ENCODE data around the gene TANGO6.
"Not testable (repeated sequence)": the region's sequence is repeated elsewhere in the genome, so short reads cannot be mapped to it uniquely, and the experiment has no call there.

The TANGO6 gene

DNA sequence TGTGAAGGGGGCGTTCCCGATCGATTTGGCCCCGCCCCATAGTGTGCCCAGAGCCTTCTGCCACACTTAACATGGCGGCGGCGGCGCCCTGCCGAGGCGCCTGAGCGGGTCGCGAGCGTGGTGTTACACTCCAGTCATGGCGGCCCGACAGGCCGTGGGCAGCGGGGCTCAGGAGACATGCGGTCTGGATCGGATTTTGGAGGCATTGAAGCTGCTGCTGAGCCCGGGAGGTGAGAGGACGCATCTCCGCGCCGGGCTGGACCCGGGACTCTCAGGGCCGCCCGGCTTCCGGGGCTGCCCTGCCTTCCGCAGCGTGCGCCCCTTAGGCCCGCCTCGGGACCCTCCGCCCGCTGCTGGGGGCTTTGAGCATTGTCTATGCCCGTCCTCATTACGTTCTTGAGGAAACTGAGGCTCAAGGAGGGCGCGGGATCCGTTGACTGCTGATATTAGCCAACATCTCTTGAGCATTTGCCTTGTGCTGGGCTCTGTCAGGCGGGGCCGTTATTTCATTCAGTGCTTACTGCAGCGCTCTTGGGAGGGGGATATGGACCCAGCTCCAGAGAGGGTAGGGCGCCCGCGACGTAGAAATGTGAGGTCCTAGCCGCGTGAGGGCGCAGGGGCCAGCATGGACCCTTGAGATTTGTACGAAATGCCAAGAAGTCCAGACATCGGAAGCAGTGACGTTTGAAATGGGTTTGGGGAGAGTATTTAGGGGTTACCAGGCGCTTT lies at the start of gene TANGO6:
TANGO6 (plus strand) TSS at position 50 of the 729 bp plus-strand sequence; CDS start at position 137, 87 bp downstream.
- DNase-seq: peak; percentile 73

GRCh38 chr16:68798398-68798797 lies 44.9 kb upstream of the TANGO6 start:
- no peak for DNase-seq

DNA sequence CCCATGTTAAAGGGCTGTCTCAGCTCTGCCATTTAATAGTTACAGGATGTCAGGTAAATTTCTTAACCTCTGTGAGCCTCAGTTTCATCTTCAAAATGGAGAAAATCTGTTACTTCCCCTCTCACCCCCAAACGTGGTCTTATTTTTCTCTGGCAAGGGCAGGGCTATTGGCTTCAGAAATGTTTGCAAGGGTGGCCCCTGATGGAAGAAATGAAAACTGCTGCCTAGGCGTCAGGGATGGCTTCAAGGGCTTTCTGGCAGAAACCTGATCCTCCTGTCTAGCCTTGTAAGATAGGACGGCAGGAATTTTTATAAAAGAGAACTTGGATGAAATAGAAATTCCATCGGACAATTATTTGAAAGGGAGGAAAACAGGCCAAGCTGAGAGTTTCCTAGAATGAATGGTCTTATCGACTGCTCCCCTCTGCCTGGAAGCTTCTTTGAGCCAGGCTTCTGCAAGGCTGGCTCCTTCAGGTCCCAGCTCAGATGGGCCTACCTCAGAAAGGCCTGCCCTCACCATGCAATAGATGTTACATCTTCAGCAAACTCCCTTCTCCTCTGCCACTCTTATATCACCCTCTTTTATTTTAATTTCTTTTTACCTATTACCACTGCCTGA lies 43.0 kb upstream of the TANGO6 start:
- peak; percentile 71 for DNase-seq

DNA sequence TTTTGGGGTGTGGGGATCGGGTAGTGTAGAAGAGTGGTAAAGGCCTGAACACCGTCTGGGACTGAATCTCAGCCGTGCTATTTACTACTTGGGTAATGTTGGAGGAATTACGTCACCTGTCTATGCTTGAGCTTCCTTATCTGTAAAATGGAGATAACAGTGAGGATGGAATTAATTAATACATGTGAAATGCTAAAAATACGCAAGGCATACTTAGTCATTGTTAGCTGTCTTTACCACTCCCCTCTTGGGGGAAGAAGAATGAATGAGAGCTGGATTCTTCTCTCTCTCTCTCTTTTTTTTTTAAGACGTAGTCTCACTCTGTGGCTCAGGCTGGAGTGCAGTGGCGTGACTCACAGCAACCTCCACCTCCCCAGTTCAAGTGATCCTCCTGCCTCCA lies 41.1 kb upstream of the TANGO6 start:
- DNase-seq: peak; percentile 57

DNA sequence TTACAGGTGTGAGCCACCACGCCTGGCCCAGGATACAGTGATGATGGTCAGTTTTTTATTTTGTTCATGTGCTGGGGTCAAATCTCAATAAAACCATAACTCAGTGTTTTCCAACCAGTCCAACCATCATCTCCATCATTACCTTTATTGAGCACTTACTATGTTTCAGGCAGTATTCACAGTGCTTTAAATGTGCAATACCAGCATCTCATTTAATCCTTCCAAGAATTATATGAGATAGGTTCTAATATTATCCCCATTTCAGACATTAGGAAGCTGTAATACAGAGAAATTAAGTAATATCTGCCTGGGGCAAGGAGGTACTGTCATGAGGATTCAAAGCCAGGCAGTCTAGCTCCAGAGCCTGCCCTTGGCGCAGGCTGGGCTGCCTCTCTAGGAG lies 36.9 kb upstream of the TANGO6 start:
- no peak for DNase-seq

DNA sequence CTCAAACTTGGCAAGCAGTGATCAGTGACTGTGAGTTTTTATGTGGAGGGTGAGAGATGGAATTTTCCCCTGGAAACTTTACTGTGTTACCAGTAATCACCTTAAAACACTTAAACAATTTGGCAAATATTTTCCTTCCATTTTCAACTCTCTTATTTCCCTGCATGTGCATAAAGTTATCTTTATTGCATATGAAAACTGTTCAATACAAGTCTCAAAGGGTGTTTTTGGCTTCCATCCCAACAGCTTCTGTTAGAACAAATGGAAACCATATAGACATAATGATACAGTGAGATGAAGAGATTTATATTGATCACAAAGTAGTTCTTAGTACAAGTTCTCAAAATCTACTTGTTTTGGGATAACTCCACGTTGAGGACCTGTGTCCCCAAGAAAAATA lies 36.4 kb upstream of the TANGO6 start:
- no peak for DNase-seq

DNA sequence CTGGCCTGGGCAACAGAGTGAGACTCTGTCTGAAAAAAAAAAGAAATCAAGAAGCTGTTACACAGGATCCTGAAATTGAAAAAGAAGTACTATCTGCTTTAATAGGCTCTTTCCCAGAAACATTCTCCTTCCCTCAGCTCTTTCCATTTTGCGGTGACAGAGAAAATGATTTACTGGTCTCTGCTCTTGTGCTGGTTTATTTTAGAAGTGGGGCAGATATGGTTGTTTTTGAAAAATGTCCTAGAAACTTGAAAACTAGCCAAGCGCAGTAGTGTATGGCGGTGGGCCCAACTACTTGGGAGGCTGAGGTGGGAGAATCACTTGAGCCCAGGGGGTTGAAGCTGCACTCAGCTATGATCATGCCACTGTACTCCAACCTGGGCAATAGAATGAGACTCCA lies 28.8 kb upstream of the TANGO6 start:
- DNase-seq: no peak

- peak; percentile 72 for DNase-seq
Measured at GRCh38 chr16:68823401-68824135, 19.8 kb upstream of the TANGO6 start.

DNA sequence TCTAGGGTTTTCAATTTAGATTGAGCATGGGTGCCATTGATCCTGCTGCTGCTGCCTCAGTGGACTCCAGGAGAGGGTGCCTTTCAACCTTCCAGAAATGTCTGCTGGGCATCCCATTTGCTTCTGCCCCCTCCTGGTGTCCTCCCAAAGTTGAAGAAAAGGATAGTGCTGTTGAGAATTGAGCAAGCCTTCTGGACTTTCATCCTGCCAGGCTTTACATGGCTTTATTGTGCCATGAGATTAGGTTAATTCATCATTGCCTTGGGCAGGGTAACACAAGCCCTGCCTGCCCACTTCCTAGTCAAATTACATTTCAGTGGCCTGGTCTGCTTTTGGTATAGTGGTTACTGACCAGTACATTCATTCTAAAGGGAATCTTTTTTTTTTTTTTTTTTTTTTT lies 17.9 kb upstream of the TANGO6 start:
- DNase-seq: no peak

DNA sequence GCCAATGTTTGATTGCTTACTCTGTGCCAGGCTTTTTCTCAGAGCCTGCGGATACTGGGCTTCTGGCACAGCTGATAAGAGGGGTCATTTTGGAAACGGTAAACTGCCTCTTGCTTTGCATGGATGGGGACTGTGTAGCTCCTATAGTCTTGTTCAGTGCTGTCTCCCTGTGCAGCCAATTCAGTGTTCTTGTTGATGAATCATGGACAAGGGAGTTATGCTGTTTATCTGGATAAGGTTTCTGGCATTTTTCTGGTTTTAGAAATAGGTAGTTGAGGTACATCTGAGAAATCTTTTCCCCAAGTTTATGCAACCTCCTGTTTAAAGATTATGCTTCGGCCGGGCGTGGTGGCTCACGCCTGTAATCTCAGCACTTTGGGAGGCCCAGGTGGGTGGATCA lies 16.7 kb upstream of the TANGO6 start:
- no peak for DNase-seq

DNA sequence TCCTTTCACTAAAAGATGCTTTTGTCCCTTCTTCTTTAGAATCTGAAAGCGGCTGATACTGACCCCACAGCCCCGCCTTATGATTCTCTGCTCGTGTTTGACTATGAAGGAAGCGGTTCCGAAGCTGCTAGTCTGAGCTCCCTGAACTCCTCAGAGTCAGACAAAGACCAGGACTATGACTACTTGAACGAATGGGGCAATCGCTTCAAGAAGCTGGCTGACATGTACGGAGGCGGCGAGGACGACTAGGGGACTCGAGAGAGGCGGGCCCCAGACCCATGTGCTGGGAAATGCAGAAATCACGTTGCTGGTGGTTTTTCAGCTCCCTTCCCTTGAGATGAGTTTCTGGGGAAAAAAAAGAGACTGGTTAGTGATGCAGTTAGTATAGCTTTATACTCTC lies 10.1 kb upstream of the TANGO6 start:
- no peak for DNase-seq

- no peak for DNase-seq
Measured at GRCh38 chr16:68834550-68834949, 8.8 kb upstream of the TANGO6 start.

GRCh38 chr16:68835970-68836369 lies 7.4 kb upstream of the TANGO6 start:
- DNase-seq: no peak

DNA sequence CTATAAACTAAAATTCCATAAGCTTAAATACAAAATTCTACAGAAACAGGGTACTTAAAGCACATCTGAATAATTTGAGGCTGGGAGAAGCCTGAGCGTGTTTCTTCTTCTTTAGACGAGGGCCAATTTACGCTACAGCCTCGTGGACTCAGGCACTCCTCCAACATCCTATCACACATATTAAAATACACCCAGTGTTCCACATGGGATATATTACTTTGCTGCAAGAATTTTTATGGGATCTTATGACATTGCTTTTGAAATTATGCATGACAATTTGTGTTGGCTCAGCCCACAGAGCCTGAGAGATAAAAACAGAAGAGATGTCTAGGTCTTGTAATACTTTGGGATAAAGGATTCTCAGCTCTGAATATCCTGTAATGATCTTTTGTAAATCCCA lies 3.5 kb upstream of the TANGO6 start:
- DNase-seq: no peak

DNA sequence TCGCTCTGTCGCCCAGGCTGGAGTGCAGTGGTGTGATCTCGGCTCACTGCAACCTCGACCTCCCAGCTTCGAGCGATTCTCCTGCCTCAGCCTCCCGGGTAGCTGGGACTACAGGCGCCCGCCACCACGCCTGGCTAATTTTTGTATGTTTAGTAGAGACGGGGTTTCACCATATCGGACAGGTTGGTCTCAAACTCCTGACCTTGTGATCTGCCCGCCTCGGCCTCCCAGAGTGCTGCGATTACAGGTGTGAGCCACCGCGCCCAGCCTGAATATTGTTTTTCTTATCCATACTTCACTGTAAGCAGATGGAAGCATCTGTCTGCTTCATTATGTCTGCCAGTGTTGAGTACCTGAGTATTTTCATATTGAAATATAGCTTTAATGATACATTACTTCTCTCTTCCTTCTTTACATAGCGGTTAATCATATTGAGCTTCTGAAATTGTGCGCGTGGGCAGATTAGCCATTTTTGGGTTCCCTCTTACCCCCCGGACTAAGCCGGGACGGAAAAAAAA lies 308 bp upstream of the TANGO6 start:
- not testable (repeated sequence) for DNase-seq

GRCh38 chr16:68844211-68844564 lies 857 bp downstream of the TANGO6 start:
- no peak for DNase-seq

DNA sequence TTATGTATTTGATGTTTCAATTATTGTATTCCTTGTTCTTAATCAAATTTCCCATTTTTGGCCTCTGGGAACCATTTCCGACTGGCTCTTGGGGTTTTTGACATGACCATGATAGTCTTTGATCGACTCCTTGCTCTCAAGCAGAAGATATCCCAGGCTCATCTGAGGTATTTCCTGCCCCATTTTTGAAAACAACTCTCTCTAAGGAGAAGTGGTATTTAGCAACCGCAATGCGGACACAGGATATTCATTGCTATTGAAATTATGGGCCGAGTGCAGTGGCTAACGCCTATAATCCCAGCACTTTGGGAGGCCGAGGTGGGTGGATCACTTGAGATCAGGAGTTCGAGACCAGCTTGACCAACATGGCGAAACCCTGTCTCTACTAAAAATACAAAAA lies 5.5 kb downstream of the TANGO6 start:
- DNase-seq: no peak

GRCh38 chr16:68850481-68850880 lies 7.2 kb downstream of the TANGO6 start:
- no peak for DNase-seq

DNA sequence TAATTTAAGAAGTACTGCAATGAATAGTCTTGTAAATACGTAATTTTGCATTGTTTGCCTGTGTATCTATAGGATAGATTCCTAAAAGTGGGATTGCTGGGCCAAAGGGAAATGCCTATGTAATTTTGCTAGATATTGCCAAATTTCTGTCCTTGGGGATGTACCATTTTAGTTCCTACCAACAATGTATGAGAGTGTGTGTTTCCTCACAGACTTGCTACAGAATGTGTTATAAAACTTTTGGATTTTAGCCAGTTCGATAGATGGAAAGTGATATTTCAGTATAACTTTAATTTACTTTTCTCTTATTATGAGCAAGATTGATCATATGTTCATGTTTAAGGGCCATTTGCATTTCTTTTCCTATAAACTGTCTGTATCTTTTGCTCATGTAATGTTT lies 8.3 kb downstream of the TANGO6 start:
- no peak for DNase-seq

GRCh38 chr16:68857479-68857878 lies 14.1 kb downstream of the TANGO6 start:
- no peak for DNase-seq

DNA sequence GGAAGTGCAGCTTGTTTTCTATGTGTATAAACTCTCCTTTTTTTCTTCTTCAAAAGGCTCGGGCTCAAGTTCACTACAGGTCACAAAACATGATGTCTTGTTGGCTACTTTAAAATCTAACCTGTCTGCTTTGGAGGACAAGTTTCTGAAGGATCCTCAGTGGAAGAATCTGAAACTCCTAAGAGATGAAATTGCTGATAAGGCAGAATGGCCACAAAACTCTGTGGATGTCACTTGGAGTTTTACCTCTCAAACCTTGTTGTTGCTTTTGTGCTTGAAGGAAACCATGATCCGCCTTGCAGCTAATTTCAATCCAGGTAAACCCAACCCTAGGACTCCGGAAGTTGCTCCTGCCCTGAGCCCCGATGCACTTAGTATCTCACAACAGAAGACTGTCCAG lies 16.5 kb downstream of the TANGO6 start:
- DNase-seq: no peak

DNA sequence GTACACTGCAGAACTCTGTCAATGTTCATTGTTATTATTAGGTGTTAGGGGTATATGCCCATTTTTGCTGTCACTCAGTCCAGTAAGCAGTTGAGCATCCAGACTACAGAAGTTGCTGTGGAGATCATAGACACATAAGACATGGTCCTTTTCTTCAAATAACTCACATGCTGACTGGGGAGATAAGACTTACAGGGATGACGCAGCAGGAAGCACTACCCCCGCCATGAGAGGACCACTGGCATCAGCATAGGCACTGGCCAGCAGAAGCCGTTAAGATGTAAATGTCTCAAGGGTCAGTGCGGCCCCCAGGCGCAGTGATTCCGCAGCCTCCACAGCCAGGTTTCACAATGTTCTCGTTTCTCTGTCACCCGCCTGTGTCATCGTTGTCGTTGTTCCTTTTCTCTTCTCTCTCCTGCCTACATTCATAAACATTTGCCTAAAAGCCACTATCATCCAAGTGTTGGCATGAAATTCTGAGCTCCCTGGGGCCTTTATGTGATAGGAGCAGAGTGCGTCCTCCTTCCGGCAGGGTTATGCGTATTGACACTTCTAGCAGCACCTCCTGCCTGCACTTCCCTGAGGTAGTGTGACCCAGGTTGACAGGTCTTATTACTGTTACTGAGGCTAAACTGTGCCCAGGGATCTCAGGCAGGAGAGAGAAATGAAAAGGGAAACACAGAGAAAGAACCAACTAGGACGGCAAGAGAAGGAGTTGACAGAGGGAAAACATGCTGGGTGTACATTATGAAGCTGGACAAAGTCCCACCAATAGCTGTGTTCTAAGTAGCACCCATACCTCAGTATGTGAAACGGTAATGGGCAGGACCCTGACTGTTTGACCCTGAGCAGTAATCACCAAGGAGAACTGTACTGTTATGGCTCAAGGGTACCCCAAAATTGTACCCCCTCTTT lies 17.9 kb downstream of the TANGO6 start:
- no peak for DNase-seq

DNA sequence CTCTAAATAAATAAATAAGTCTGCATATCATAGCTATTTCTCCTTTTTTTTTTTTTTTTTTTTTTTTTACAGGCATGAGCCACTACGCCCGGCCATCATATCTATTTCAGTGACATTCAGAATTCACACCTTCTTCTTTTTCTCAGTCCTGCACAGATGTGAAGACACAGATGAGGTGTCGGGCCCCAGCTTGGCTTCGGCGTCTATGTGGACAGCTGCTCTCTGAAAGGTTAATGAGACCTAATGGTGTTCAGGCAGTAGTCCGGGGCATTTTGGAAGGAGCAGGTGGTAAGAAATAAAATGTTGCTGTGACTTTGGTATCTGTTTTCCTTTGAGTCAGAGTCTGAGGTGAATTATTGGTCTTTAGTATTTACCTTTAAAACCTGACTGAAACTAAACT lies 23.6 kb downstream of the TANGO6 start:
- no peak for DNase-seq

Data from HCEC 1CT (cell line).